GM19438 (cell line): ENCODE measurements around the gene RNF133.

Experiments
- ATAC-seq: cut with Tn5 transposase; IDR thresholded peaks from one replicate; pipeline ENCODE4 v1.9.1; 2021; ENCODE audit warnings: low read depth; ENCODE audit not compliant: unreplicated experiment

The RNF133 gene, protein sequence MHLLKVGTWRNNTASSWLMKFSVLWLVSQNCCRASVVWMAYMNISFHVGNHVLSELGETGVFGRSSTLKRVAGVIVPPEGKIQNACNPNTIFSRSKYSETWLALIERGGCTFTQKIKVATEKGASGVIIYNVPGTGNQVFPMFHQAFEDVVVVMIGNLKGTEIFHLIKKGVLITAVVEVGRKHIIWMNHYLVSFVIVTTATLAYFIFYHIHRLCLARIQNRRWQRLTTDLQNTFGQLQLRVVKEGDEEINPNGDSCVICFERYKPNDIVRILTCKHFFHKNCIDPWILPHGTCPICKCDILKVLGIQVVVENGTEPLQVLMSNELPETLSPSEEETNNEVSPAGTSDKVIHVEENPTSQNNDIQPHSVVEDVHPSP

DNA sequence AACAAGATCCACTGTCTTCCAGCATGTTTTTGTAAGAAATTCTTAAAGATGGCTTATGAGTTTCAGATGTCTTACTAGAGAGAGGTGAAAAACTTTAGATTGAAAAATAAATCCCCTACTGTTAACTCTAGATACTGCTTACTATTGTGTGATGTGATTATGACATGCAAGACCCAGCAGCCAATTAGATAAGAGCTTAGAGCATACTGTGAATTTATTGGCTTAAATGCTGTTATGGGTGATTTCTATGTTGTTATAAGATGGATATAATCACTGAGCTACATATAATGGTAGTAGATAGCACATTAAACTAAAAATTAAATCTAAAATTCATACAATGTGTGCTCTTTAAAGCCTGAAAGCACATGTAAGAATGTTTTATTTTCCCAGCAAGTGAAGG, at the start of gene RNF133:
TSS of gene RNF133 (minus strand) at position 101 of the 400 bp plus-strand sequence. CDS start 199 bp downstream, outside the sequence.
- no peak for ATAC-seq

DNA sequence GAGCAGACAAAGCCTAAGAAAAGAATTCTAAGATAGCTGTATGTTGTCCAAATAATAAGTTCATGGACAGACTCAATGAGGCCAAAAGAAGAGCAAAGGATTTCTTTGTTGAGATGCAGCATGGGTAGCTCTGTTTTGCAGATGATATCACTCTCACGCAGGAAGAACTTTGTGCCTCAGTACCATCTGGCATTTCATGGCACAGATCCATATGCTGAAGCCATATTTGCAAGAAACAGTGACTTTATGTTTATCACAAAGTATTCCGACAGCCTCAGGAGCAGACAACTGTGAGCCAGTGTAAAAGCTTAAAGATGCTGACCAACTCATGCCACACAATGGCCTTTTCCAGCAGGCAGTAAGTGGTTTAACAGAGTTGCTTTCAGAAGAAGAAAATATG, 49.3 kb upstream of the RNF133 start:
- ATAC-seq, result no peak

DNA sequence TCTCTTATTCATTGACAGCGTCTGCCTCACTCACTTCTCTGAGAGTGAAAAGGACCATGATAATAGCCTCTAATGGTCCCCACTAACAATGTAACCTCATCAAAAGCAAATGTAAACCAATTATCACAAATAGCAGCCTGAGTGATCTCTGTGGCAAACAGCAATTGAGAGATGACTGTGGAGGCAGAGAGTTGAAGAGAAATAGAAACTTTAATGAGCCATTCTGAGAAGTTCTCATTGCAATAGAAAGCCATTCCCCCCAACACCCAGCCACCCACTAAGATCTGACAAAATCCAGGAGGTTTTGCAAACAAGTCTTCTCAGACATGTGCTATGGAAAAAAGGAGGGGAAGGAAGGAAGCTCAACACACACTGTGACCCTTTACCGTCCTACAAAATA, 48.0 kb upstream of the RNF133 start:
- ATAC-seq, result no peak

DNA sequence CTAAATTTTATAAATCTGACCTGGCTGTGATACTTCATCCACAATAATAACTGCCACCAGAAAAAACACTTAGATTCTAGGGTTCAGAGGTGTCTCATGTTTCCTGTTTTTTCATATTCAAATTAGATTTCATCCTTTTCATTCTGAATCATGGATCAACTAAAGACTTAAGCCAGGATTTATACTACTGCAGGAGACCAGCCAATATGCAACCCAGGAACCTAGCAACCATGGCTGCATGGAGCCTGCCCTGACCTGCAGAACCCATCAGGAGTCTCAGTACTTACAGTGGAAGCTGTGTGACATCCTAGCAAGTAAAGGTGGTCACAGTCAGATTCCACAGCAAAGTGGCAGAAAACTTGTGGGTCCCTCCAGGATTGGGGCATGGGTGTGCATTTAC, 44.3 kb upstream of the RNF133 start:
- ATAC-seq, result no peak

DNA sequence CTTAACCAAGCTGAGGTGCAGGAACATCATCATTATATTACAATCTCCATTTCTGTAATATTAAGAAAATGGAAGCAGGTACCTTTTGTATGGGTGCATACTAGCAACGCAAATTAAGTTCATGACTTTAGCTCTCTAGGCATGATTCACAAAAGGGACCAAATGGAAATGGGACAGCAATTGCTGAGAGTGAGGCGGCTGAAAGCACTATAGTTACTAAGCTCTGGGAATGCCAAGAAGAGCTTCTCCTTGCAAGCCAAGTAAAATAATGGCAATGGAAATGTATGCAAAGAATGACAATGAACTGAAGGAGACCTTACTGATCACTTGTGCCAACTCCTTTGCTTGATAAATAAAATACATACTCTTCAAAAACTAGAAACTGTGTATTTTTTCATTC, 40.0 kb upstream of the RNF133 start:
- ATAC-seq, result no peak

DNA sequence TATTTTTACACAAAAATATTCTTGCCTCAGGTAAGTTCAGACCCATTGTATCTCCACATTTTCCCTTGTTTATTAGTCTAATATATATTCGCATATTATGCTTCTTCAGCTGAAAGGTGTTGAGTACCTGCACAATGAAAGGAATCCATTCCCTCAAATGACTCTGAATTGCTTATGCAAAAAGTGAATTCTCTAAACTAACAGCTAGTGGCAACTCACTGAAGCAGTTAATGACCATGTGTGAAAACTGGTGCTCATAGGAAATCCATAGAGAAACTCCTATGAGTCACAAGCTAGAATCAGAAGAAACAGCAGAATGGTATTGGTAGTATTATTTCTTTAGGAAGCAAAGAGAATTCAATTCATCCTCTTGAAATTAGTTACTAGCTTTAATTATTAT, 37.3 kb upstream of the RNF133 start:
- no peak for ATAC-seq

DNA sequence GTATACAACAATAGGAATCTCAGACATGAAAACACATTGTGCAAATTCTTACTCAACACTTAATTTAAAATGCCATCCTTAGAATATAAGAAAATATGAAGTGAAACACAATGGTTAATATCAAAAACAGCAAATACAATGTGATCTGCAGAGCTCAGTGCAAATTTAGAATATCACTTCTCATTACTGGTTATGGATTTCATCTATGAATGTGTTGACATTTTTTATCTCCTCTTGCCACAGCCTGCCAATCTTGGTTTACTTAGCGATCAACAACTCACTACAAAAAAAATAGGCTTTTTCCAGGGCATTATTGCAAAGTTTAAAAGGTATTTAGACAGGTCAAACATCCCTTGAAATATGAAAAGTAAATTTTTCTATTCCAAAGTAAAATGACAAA, 28.8 kb upstream of the RNF133 start:
- ATAC-seq, result no peak

DNA sequence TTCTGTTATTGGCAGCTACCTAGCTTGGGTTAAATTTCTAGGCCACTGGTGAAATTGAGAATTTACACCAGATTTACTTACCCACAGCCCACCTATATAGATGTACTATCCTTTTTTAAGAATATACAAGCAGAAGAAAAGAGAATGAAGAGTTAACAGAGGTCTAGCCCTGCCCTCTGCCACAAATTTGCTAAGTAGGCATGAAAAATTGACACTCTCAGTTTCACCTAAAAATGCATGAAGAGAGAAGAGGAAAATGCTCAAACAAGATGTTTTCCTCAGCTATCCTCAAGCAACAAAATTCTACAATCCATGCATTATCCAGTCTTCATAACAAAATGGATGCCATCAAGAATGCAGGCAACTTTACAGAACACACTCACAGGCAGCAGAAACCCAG, 28.4 kb upstream of the RNF133 start:
- no peak for ATAC-seq

DNA sequence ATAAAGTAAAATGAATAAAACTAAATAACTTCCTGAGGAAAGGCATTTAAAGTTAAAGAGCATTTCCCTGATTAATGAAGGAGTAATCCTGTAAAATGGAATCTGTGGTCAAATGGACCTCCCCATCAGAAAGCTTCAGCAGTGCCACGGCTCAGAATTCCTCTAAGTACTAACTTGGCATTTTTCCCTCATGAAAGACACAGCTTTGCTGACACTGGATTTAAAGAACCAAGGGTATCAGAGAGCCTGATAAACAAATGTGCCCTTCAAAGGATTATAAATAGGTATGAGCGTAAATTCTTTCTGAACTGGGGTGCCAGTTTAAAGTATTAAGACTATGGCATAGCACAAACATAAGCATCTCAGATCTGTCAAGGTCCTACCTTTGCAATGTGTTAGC, 28.0 kb upstream of the RNF133 start:
- no peak for ATAC-seq

DNA sequence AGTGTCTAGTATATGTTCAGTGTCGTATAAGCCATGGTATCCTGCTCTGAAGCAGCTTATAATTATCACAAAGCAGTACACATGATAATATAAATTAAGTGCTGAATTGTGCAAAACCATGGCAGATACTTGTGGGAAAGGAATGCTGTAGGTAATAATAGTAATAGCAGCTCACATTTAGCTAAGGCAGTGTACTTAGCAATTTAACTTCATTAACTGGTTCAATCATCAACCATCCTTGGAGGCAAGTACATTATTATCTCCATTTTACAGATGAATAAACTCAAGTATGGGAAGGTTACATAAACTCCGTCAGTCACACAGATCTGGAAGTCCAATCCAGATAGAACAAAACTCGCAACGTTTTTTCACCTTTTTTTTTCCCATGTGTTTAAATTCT, 25.4 kb upstream of the RNF133 start:
- no peak for ATAC-seq

DNA sequence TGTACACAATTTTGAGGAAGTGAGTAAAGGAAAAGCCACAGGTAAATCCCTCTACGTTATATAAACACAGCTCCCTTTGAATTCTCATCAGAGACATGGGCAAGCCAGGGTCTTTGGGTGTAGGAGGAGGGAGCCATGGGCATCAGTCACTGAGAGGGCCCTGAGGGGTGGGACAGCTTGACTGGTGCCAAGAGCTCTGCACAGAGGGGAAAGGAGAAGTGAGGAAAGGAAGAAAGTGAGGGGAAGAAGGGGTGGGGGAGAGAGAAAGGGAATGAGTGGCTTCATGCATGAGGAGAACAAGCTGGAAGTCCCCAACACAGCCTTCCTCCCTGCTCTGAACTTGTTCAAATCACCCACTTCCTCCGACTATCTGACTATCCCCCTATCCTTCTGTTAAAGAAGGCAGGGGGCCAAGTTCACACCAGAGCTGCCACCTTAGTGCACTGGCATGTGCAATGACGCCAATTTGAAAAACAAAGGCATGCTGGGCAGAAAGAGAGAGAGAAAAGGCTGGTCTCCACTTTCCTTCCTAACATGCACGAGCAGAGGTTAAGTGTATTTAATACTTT, 20.2 kb upstream of the RNF133 start:
- ATAC-seq, result no peak

DNA sequence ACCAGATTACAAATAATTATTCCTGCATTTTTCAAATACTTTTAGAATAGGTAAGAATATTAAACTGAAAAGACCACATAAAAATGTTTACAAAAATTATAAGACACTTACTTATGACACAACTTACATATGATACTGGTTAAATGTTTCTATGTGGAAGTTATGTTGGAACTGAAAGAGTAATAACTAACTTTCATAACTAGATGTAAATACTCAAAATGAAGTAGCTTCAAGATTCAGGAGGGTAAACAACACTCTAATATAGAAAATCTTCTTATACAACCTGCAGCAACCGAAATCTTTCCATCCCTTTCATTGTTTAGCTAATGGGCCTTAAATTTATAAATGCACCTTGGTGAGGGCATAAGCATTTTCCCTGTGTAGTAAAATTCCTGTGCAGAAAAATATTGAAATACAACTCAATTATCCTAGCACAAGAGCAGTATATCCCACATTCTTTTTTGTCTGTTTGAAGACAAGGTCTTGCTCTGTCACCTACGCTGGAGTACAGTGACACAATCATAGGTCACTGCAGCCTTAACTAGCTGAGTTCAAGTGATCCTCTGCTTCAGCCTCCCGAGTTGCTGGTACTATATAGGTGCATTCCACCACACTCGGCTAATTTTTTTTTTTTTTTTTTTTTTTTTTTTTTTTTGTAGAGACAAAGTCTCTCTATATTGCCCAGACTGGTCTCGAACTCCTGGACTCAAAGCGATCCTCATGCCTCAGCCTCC, 18.6 kb upstream of the RNF133 start:
- no peak for ATAC-seq

DNA sequence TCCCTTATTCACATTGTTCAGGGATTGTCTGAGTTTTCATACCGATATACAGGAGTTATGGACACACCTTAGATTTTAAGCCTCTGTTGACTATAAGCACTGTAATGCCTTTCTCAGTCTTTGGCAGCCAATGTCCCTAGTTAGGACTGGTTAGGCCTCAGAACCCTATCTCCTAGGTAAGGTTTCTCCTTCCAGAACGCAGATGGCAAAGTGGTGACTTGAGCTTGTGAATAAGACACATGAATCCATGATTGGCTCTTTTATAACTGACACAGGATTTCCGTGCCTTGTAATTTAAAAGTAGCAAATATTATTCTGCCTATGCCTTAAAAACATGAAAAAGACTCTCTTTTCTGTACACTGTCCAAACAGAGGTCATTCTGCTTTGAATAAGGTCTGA, 16.3 kb upstream of the RNF133 start:
- ATAC-seq, result no peak

DNA sequence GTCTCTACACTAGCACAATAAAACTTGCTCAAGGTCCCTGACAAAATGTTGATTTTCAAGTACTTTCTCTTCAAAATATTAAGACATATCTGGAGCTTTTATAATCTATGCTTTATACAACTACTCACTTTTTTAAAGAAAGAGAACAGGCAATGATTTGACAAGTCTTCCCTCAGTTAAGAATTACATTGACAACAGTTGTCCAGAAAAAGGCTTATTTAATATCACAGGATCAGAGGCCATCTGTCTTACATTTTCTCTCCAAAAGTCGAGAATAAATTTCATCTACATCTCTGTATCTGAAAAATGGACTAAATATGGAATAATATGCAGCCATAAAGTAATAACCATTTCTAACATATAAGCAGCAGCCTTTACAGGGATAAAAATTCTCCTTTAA, 12.0 kb upstream of the RNF133 start:
- ATAC-seq, result no peak

DNA sequence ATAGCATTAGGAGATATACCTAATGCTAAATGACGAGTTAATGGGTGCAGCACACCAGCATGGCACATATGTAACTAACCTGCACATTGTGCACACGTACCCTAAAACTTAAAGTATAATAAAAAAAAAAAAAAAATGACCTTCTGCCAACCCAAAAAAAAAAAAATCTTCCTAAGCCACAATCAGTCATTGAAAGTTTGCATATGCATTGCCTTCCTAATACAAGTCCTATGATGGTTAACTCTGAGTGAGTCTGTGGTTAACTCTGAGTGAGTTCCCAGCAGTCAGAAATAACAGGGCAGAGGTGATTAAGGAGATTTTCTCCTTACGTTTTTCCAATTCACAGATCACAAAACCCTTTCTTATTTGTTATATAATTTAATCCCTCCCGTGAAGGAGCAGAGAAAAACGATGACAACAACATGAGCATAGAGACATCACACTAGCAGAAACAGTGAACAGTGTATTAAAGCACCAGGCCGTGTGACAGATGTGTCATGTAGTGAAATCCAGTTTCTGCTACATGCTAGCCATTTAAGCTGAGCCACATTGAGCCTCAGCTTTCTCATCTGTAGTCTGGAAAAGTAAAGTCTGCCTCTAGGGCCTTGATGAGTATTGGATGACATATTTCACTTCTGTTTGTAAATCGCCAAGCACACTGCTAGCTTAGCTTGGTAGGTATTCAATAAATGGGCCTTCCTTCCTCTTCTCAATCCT, 11.2 kb upstream of the RNF133 start:
- no peak for ATAC-seq

DNA sequence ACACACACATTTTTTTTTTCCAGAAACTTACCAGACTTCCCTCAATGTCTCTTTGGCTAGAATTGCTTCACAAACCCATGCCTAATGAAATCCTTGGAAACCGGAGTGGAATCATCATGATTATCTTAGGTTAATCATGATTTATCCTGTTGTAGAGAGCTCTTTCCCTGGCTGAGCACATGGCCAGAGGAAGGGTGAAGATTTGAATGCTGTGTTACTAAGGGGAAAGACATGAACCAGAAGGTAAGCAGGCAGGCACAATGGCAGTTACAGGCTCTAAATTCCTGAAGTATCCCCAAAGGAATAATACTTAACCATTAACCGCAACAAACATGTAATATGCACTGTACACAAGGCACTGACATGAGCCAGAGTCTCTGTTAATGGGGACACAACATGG, 7.9 kb upstream of the RNF133 start:
- ATAC-seq, result no peak

DNA sequence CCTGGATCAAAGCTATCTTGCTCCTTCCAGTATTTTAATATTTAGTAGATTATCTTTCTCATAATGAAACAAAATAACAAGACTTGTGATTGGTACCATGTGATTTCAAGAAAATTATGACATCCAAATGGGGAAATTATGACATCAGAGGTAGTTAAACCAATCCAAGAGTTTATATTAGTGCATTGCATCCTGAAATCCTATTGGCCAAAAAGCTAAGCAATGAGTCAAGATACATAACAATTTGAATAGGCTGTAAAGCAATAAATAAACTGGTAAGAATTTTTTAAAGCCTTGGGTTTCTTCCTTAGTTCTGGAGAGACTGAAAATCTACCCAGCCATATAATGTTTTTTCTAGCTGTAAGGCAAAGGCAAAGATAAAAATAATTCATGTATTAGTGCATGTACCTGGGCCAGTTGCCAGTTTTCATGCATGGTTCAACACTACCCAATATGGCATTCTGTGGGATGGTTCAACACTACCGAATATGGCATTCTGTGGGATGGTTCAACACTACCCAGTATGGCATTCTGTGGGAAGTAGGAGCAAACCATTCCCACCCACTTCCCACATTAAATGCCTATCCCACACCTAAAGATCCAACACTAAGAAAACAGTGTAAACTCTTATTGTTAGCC, 4.1 kb upstream of the RNF133 start, which contains the start of gene RNF148:
TSS of gene RNF148 (minus strand) at position 51 of the 639 bp plus-strand sequence. CDS start 172 bp downstream, outside the sequence.
- ATAC-seq, result no peak

DNA sequence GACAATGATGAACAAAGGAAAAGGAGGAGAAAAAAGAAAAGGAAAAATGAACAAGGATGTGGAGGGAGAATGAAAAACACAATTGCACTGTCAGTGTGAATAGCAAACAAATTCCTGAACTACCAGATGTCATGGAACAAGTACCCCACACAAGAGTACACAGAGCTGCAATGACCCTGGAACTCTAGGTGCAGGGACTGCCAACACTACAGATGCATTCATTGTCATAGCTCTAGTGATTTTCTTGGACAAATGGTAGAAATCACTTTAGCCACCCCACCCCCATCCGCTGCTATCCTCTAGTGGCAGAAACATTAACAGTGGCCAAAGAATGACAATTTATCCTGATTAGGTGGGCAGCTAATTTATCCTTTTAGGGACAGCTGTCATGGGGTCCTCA, 3.1 kb downstream of the RNF133 start:
- no peak for ATAC-seq

DNA sequence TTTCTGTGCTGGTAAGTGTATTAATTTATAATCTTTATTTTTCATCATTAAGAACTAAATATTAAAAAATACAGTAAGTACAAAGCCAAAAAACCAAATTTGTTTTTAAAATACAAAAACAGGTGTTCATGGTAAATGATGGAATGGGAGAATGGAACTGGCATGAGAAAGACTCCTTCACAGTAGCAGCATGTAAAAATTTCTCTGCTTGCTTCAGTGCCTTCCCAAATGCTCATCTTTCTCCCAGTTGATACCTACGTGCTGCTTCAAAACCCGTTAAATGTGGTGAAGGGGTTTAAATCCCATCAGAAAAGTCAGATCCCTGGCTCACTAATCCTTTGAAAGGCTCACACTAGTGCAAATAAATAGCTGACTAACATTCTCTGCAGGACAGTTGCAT, 4.2 kb downstream of the RNF133 start:
- ATAC-seq, result no peak

DNA sequence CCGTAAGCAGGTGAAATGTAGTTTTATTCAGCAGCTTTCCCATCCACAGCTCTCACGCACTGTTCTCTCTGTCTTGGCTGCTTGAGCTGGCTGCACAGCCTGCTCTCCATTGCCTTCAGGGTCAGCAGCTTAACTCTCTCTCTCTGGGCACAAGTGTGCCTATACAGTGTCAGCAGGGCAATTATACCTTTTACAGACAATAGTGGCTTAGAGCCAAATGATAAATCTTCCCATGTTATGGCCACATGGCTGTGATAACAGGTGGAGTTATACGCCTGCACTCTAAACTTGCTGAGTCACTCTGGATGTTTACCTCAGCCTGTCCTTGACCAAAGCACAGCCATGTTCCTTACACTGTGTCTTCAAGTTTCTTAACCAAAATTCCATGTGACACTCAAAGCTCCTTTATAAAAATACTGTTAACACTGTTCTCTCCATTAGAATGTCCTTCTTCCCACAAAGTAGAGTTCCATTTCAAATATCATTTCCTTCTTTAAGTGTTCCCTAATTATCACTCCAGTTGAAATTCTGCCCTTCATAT, 6.1 kb downstream of the RNF133 start:
- ATAC-seq, result no peak
